GM23338 (cell line): ENCODE results near the gene PTCHD1. TPM values are rescaled to one million over a fixed set of nuclear protein-coding genes. Genes with fewer than 3 reads are reported as not detected.

Experiments used
- ATAC-seq: fragments of 200-7000 bp; cut with Tn5 transposase; 3 replicates; pipeline ENCODE4 v1.9.1; 2020
- DNase-seq: peaks from one replicate; pipeline ENCODE4 v3.0.0-alpha.2; 2015; ENCODE audit warnings: low spot score
- H2AFZ ChIP-seq: fragments of 200-600 bp; sonication (generic); 2 replicates; pipeline ENCODE4 v1.8.0; 2016; ENCODE audit warnings: antibody characterized with exemption, mild to moderate bottlenecking, moderate library complexity
- H3F3A ChIP-seq: fragments of 200-600 bp; sonication (generic); replicated peaks from 2 replicates; pipeline ENCODE4 v1.8.0; 2017; ENCODE audit warnings: antibody characterized with exemption, mixed run types, low read depth
- H3K27ac ChIP-seq: fragments of 200-600 bp; sonication (generic); 2 replicates; pipeline ENCODE4 v1.6.1; 2016; ENCODE audit warnings: low read depth
- H3K27me3 ChIP-seq: fragments of 200-600 bp; sonication (generic); 2 replicates; pipeline ENCODE4 v1.8.0; 2016; ENCODE audit warnings: mild to moderate bottlenecking, mixed run types, moderate library complexity; ENCODE audit not compliant: insufficient read depth
- H3K36me3 ChIP-seq: fragments of 200-600 bp; sonication (generic); 2 replicates; pipeline ENCODE4 v1.8.0; 2016; ENCODE audit warnings: mild to moderate bottlenecking; ENCODE audit not compliant: insufficient read depth
- H3K4me1 ChIP-seq: fragments of 200-600 bp; sonication (generic); 2 replicates; pipeline ENCODE4 v1.8.0; 2016; ENCODE audit warnings: mild to moderate bottlenecking, moderate library complexity; ENCODE audit not compliant: insufficient read depth
- H3K4me2 ChIP-seq: fragments of 200-600 bp; sonication (generic); 2 replicates; pipeline ENCODE4 v1.7.1; 2017; ENCODE audit warnings: mixed run types
- H3K4me3 ChIP-seq: fragments of 200-600 bp; sonication (generic); 2 replicates; pipeline ENCODE4 v1.6.1; 2016; ENCODE audit warnings: mixed run types
- H3K79me2 ChIP-seq: fragments of 200-600 bp; sonication (generic); replicated peaks from 2 replicates; pipeline ENCODE4 v1.8.0; 2017; ENCODE audit warnings: mild to moderate bottlenecking; ENCODE audit not compliant: insufficient read depth
- H3K9me2 ChIP-seq: fragments of 200-600 bp; sonication (generic); 2 replicates; pipeline ENCODE4 v1.8.0; 2017; ENCODE audit not compliant: insufficient read depth
- H4K20me1 ChIP-seq: fragments of 200-600 bp; sonication (generic); replicated peaks from 2 replicates; pipeline ENCODE4 v1.8.0; 2017; ENCODE audit warnings: mild to moderate bottlenecking; ENCODE audit not compliant: insufficient read depth
- H3K27ac Mint-ChIP-seq: 2 replicates; pipeline ENCODE4 v1.8.0; 2020; ENCODE audit warnings: inconsistent platforms, mild to moderate bottlenecking, moderate library complexity, mixed read lengths
- H3K27me3 Mint-ChIP-seq: 3 replicates; pipeline ENCODE4 v1.8.0; 2022; ENCODE audit warnings: low read depth, mild to moderate bottlenecking, moderate library complexity, mixed read lengths, inconsistent platforms; ENCODE audit not compliant: insufficient read depth, poor library complexity
- H3K36me3 Mint-ChIP-seq: 3 replicates; pipeline ENCODE4 v1.8.0; 2021; ENCODE audit warnings: low read depth, mild to moderate bottlenecking, inconsistent platforms, moderate library complexity, mixed read lengths
- H3K4me1 Mint-ChIP-seq: 3 replicates; pipeline ENCODE4 v1.8.0; 2020; ENCODE audit warnings: mild to moderate bottlenecking, inconsistent platforms, mixed read lengths
- H3K4me3 Mint-ChIP-seq: 3 replicates; pipeline ENCODE4 v1.8.0; 2021; ENCODE audit warnings: moderate library complexity, mild to moderate bottlenecking, inconsistent platforms, mixed read lengths
- H3K9me3 Mint-ChIP-seq: 3 replicates; pipeline ENCODE4 v1.8.0; 2020; ENCODE audit warnings: moderate library complexity, mild to moderate bottlenecking, inconsistent platforms, mixed read lengths
- CREB1 ChIP-seq: fragments of 250-450 bp; sonication (Bioruptor Pico); IDR thresholded peaks from 2 replicates; pipeline ENCODE4 v1.5.0; 2020; ENCODE audit warnings: low read depth, mild to moderate bottlenecking, moderate library complexity
- CTCF ChIP-seq, 2 experiments: fragments of 200-600 bp in 1 of 2; sonication (generic) in 1 of 2; conservative IDR thresholded peaks; 2 replicates each; pipeline versions ENCODE4 v1.5.1 to v1.6.1; 2016 to 2017; ENCODE audit warnings: antibody characterized with exemption in 2 of 2, low read depth in 2 of 2, mild to moderate bottlenecking in 2 of 2, moderate library complexity in 1 of 2
- ETS1 ChIP-seq: IDR thresholded peaks from 2 replicates; pipeline ENCODE4 v1.6.1; 2016; ENCODE audit warnings: antibody characterized with exemption
- EZH2 ChIP-seq: fragments of 200-600 bp; sonication (generic); IDR thresholded peaks from one replicate; pipeline ENCODE4 v1.8.0; 2017; ENCODE audit warnings: antibody characterized with exemption, mild to moderate bottlenecking, low read depth; ENCODE audit not compliant: unreplicated experiment
- JUNB ChIP-seq: IDR thresholded peaks from one replicate; pipeline ENCODE4 v1.6.1; 2016; ENCODE audit warnings: antibody characterized with exemption; ENCODE audit not compliant: unreplicated experiment
- NANOG ChIP-seq: IDR thresholded peaks from 2 replicates; pipeline ENCODE4 v1.6.1; 2016; ENCODE audit warnings: antibody characterized with exemption, borderline replicate concordance
- POLR2AphosphoS5 ChIP-seq: IDR thresholded peaks from 2 replicates; pipeline ENCODE4 v1.6.1; 2016; ENCODE audit warnings: antibody characterized with exemption, low read depth
- REST ChIP-seq: IDR thresholded peaks from one replicate; pipeline ENCODE4 v1.6.1; 2018; ENCODE audit warnings: antibody characterized with exemption; ENCODE audit not compliant: unreplicated experiment
- STAT1 ChIP-seq: IDR thresholded peaks from one replicate; pipeline ENCODE4 v1.6.1; 2016; ENCODE audit warnings: antibody characterized with exemption; ENCODE audit not compliant: unreplicated experiment
- ZNF114 ChIP-seq: fragments of 250-450 bp; sonication (Bioruptor Pico); IDR thresholded peaks from 2 replicates; pipeline ENCODE4 v1.5.0; 2020; ENCODE audit warnings: mild to moderate bottlenecking, moderate library complexity
- ZNF331 ChIP-seq: fragments of 250-450 bp; sonication (Bioruptor Pico); IDR thresholded peaks from 2 replicates; pipeline ENCODE4 v1.5.0; 2020; ENCODE audit warnings: low read depth, mild to moderate bottlenecking, moderate library complexity
- ZNF462 ChIP-seq: fragments of 250-450 bp; sonication (Bioruptor Pico); IDR thresholded peaks from 2 replicates; pipeline ENCODE4 v1.5.0; 2020; ENCODE audit warnings: mild to moderate bottlenecking, moderate library complexity
- polyA plus RNA-seq: library from polyadenylated mRNA; unstranded; fragments of >200 nt; fragmentation: Nextera tagmentation; extraction: Ambion mirVana; gene quantifications from 2 replicates; pipeline ENCODE4 v1.2.1, GENCODE V29; 2016
- total RNA-seq: library from RNA; depleted of rRNA; stranded (reverse); fragments of >200 nt; shearing (Covaris generic); gene quantifications from 2 replicates; pipeline ENCODE4 v1.2.3, GENCODE V29; 2014

The PTCHD1 gene
- total and polyA plus RNA-seq, 2 experiments from 2014 or later: 1.5 to 1.9 TPM

- TF ChIP-seq CTCF (conservative IDR thresholded peaks at IDR 0.05; ENCODE audit: low read depth in 2 of 2) (no peak), NANOG (no peak), EZH2 (no peak), POLR2AphosphoS5 (no peak), ZNF331 (CRISPR knock-in tag) (no peak), ZNF114 (CRISPR knock-in tag) (no peak), ETS1 (no peak), STAT1 (no peak), JUNB (no peak)
Measured at GRCh38 chrX:23365541-23365940, 30.9 kb downstream of the PTCHD1 start (continued).

GRCh38 chrX:23366914-23367313 lies 32.3 kb downstream of the PTCHD1 start:
- no peak overlapping the region for H3K27ac Mint-ChIP-seq
- Histone ChIP-seq H3K4me1 (no peaks in the 10 kb centered on the region), H3K4me3 (no peak overlapping the region), H3K79me2 (no peaks in the 10 kb centered on the region), H4K20me1 (no peaks in the 10 kb centered on the region), H3K4me2 (no peak overlapping the region), H3K27ac (no peak overlapping the region), H3K36me3 (no peaks in the 10 kb centered on the region), H2AFZ (no peak overlapping the region), H3K27me3 (no peaks in the 10 kb centered on the region), H3K9me2 (no peaks in the 10 kb centered on the region), H3F3A (no peaks in the 10 kb centered on the region)
- peaks cover 15% of the 10 kb centered on the region; the same call in 2 of the 3 replicates for H3K36me3 Mint-ChIP-seq
- DNase-seq (no peak), ATAC-seq (no peak)
- H3K9me3 Mint-ChIP-seq: no peaks in the 10 kb centered on the region; the same call in 2 of the 3 replicates
- H3K4me1 Mint-ChIP-seq: peaks cover 3% of the 10 kb centered on the region; the same call in 1 of the 3 replicates
- no peak overlapping the region for H3K4me3 Mint-ChIP-seq
- H3K27me3 Mint-ChIP-seq: peaks cover 3% of the 10 kb centered on the region
- TF ChIP-seq ZNF331 (CRISPR knock-in tag) (no peak), ZNF462 (no peak), ETS1 (no peak), POLR2AphosphoS5 (no peak), JUNB (no peak), CREB1 (CRISPR knock-in tag) (no peak), REST (no peak)
